ENCODE results near the gene MAN2B2.
A peak's percentile ranks its signal among the peaks of the same experiment; 100 is the strongest.

DNA sequence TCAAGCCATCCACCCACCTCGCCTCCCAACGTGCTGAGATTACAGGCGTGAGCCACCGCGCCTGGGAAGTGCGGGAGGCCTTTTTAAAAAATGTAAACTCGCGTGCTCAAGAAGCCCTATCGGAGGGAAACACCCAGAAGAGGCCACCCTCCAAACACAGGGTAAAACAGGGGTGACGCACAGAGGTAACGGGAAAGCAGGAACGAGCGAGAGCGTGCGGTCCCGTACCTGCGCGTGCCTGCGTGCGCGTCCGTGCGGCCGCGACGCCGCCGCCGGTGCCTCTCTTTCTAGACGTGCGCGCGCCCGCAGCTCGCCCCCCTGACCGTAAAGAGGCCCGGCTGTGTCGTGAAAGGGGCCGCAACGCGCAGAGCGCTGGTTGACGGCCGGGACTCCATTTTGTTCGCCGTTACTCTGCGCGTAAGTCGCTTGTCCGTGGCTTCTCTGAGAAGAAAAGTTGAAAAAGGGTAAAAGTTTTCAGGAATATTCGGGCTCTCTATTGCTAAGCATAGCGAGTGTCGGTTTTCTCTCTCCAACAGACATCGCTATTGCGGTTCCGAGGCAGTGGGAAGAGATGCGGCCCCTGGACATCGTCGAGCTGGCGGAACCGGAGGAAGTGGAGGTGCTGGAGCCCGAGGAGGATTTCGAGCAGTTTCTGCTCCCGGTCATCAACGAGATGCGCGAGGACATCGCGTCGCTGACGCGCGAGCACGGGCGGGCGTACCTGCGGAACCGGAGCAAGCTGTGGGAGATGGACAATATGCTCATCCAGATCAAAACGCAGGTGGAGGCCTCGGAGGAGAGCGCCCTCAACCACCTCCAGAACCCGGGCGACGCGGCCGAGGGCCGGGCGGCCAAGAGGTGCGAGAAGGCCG, 65.5 kb downstream of the MAN2B2 start, which contains the start of gene MRFAP1:
- TF ChIP-seq CTCF (IDR thresholded peaks at IDR 0.05 in 4 of 5, conservative IDR thresholded peaks at IDR 0.05 in 1 of 5) (peak in 1 of 5 experiments; percentile 23), POLR2A (IDR thresholded peaks at IDR 0.05) (peak; percentile 76 to 88)
